ENCODE results near the gene SLC12A1. TPM values are rescaled to one million over a fixed set of nuclear protein-coding genes. Genes with fewer than 3 reads are reported as not detected.
"Not testable (repeated sequence)": the region's sequence is repeated elsewhere in the genome, so short reads cannot be mapped to it uniquely, and the experiment has no call there.

Gene SLC12A1
- total and polyA plus RNA-seq, 4 experiments from 2014 or later: not detected

DNA sequence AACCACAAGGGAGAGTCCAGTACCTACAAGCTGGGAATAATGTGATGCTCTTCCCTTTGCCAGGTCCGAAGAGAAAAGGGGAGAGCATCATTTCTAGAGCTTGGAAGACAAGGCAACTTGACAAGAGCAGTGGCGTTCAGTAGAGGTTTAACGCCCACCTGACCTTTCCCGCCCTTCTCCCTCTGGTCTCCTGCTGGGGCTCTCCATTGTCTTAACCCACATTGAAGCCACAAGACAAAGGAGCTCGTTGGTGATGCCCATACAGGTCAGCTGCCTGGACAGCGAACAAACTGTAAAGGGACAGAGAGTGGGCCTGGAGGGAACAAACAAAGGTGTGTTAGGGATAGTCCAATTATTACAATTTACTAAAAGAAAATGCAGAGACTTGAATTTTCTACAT, 112.0 kb downstream of the SLC12A1 start:
- H3K9me3 ChIP-seq (ENCODE audit: control insufficient read depth in 1 of 2, low read length in 2 of 2): no peaks in the 10 kb centered on the region
- DNase-seq: no peak
- no peaks in the 10 kb centered on the region for H3K4me1 ChIP-seq (ENCODE audit: insufficient read depth, low read length)
- Mint-ChIP-seq H3K27me3 (peaks cover 4 to 8% of the 10 kb centered on the region in 2 donors), H3K4me1 (no peaks in the 10 kb centered on the region), H3K27ac (no peak overlapping the region), H3K9me3 (no peaks in the 10 kb centered on the region), H3K36me3 (no peaks in the 10 kb centered on the region), H3K4me3 (no peak overlapping the region)
- no peak overlapping the region for H3K27ac ChIP-seq (ENCODE audit: low read depth, low read length)
- ChIA-PET POLR2A (ENCODE audit: partially characterized antibody) (no interaction called here), CTCF (ENCODE audit: partially characterized antibody) (no interaction called here)
- no peaks in the 10 kb centered on the region for H3K36me3 ChIP-seq (ENCODE audit: insufficient read depth, low read length)
- no peak overlapping the region for H3K4me3 ChIP-seq (ENCODE audit: low read length in 2 of 2)
- H3K27me3 ChIP-seq (ENCODE audit: insufficient read depth, low read length): no peaks in the 10 kb centered on the region
- intact Hi-C loops (cut with micrococcal nuclease): no loop called here

DNA sequence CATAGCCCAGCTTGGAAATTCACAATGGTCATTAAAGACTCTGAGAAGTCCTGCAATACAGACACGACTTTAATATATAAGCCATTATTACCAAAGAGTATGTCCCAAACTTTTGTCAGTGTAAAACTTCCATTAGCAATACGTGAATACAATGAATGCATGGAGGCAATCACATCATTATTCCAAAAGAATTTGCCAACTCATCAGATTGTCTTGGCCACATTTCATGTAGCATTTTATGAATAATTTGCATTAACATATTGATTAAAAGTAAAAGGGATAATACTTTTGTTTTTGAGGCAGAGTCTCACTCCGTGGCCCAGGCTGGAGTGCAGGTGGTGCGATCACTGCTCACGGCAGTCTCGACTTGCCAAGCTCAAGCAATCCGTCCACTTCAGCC, 117.2 kb downstream of the SLC12A1 start:
- Histone ChIP-seq H3K27ac (ENCODE audit: low read depth, low read length) (no peak overlapping the region), H3K4me3 (ENCODE audit: low read length in 2 of 2) (no peak overlapping the region), H3K27me3 (ENCODE audit: insufficient read depth, low read length) (no peaks in the 10 kb centered on the region), H3K36me3 (ENCODE audit: insufficient read depth, low read length) (no peaks in the 10 kb centered on the region), H3K4me1 (ENCODE audit: insufficient read depth, low read length) (no peaks in the 10 kb centered on the region), H3K9me3 (ENCODE audit: control insufficient read depth in 1 of 2, low read length in 2 of 2) (no peaks in the 10 kb centered on the region)
- no peaks in the 10 kb centered on the region for H3K9me3 Mint-ChIP-seq
- H3K27ac Mint-ChIP-seq: no peak overlapping the region
- no peaks in the 10 kb centered on the region for H3K27me3 Mint-ChIP-seq
- H3K36me3 Mint-ChIP-seq: no peaks in the 10 kb centered on the region
- H3K4me1 Mint-ChIP-seq: peaks cover 0 to 6% (median 4%) of the 10 kb centered on the region in 4 donors
- no peak for DNase-seq
- H3K4me3 Mint-ChIP-seq: no peak overlapping the region
- POLR2A ChIA-PET (ENCODE audit: partially characterized antibody): no interaction called here
- intact Hi-C loops (cut with micrococcal nuclease): no loop called here
- CTCF ChIA-PET (ENCODE audit: partially characterized antibody): no interaction called here

DNA sequence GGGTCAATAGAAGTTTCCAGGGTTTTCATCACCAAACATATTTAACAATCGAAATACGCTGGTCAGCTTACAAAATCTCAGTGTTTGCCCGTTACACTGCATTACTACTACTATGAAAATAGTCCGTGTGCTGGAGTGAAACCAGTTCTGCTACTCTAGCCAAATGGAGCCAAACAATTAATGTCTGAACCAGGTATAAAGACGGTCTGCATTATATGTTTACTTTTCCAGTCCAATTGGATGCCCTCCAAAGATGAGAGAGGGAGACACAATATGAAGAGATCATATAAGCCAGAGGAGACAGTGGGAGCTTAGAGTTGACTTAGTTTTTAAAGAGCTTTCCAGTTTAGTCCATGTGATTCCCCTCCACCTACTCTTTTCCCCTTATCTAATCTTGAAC, 118.8 kb downstream of the SLC12A1 start:
- intact Hi-C loops (cut with micrococcal nuclease): no loop called here
- POLR2A ChIA-PET (ENCODE audit: partially characterized antibody): no interaction called here
- Histone ChIP-seq H3K36me3 (ENCODE audit: insufficient read depth, low read length) (no peaks in the 10 kb centered on the region), H3K4me3 (ENCODE audit: low read length in 2 of 2) (no peak overlapping the region), H3K27ac (ENCODE audit: low read depth, low read length) (no peak overlapping the region), H3K27me3 (ENCODE audit: insufficient read depth, low read length) (no peaks in the 10 kb centered on the region), H3K4me1 (ENCODE audit: insufficient read depth, low read length) (peaks cover 3% of the 10 kb centered on the region), H3K9me3 (ENCODE audit: control insufficient read depth in 1 of 2, low read length in 2 of 2) (no peaks in the 10 kb centered on the region)
- no peak for DNase-seq
- H3K27me3 Mint-ChIP-seq: no peaks in the 10 kb centered on the region
- H3K36me3 Mint-ChIP-seq: no peaks in the 10 kb centered on the region
- H3K4me3 Mint-ChIP-seq: no peak overlapping the region
- CTCF ChIA-PET (ENCODE audit: partially characterized antibody): no interaction called here
- no peaks in the 10 kb centered on the region for H3K9me3 Mint-ChIP-seq
- no peak overlapping the region for H3K27ac Mint-ChIP-seq
- H3K4me1 Mint-ChIP-seq: peaks cover 0 to 11% (median 4%) of the 10 kb centered on the region in 4 donors

DNA sequence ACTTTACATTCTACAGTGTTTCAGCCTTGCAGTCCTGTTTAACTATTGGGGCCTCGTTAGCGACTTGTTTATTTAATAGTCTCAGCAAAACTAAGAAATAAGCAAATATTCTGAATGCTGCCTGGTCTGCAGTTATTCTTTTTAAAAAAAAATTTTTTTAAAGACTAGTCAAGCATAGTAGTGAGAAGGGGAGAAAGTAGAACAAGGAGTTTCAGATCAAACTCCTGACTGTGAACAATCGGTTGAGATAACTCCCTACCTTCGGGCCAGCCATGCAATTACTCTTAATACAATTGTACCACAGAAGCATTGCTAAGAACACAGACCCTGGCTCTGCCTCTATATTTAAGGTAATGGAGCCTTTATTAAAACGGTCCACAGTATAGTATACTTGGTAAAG, 119.3 kb downstream of the SLC12A1 start:
- Histone ChIP-seq H3K4me3 (ENCODE audit: low read length in 2 of 2) (no peak overlapping the region), H3K36me3 (ENCODE audit: insufficient read depth, low read length) (no peaks in the 10 kb centered on the region), H3K27ac (ENCODE audit: low read depth, low read length) (no peak overlapping the region), H3K9me3 (ENCODE audit: control insufficient read depth in 1 of 2, low read length in 2 of 2) (no peaks in the 10 kb centered on the region), H3K4me1 (ENCODE audit: insufficient read depth, low read length) (peaks cover 8% of the 10 kb centered on the region), H3K27me3 (ENCODE audit: insufficient read depth, low read length) (no peaks in the 10 kb centered on the region)
- H3K27me3 Mint-ChIP-seq: no peaks in the 10 kb centered on the region
- no peaks in the 10 kb centered on the region for H3K36me3 Mint-ChIP-seq
- CTCF ChIA-PET (ENCODE audit: partially characterized antibody): interaction anchor here (1.0 kb wide), 1 partner anchor 40 kb away, joined by 3 read pairs; no protein-coding TSS in a partner anchor
- POLR2A ChIA-PET (ENCODE audit: partially characterized antibody): no interaction called here
- H3K9me3 Mint-ChIP-seq: no peaks in the 10 kb centered on the region
- intact Hi-C loops (cut with micrococcal nuclease): no loop called here
- peaks cover 4 to 16% (median 9%) of the 10 kb centered on the region in 4 donors for H3K4me1 Mint-ChIP-seq
- no peak overlapping the region for H3K4me3 Mint-ChIP-seq
- no peak overlapping the region for H3K27ac Mint-ChIP-seq
- DNase-seq: no peak

DNA sequence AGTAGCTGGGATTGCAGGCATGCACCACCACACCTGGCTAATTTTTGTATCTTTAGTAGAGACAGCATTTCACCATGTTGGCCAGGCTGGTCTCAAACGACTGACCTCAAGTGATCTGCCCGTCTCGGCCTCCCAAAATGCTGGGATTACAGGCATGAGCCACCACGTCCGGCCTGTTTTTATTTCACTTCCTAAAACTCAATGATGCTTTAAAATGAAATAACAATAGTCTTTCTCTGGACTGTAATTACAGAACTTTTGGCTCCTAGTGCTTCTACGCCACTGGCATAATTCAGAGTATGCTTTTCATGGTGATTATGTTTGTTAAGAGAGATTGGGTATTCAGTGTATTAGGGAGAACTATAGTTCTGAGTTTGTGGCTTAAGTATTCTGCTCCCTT, 120.1 kb downstream of the SLC12A1 start:
- H3K4me3 Mint-ChIP-seq; H3K27me3 ChIP-seq (ENCODE audit: insufficient read depth, low read length); H3K9me3 Mint-ChIP-seq; H3K27me3 Mint-ChIP-seq; H3K36me3 ChIP-seq (ENCODE audit: insufficient read depth, low read length); H3K27ac ChIP-seq (ENCODE audit: low read depth, low read length); H3K36me3 Mint-ChIP-seq; intact Hi-C loops (cut with micrococcal nuclease); H3K27ac Mint-ChIP-seq; POLR2A ChIA-PET (ENCODE audit: partially characterized antibody); H3K9me3 ChIP-seq (ENCODE audit: control insufficient read depth in 1 of 2, low read length in 2 of 2); DNase-seq; H3K4me3 ChIP-seq (ENCODE audit: low read length in 2 of 2): not testable (repeated sequence)
- CTCF ChIA-PET (ENCODE audit: partially characterized antibody): interaction anchor here (1.0 kb wide), 1 partner anchor 41 kb away, joined by 3 read pairs; no protein-coding TSS in a partner anchor
- H3K4me1 ChIP-seq (ENCODE audit: insufficient read depth, low read length): peaks cover 10% of the 10 kb centered on the region
- H3K4me1 Mint-ChIP-seq: peaks cover 7 to 21% (median 13%) of the 10 kb centered on the region in 4 donors

DNA sequence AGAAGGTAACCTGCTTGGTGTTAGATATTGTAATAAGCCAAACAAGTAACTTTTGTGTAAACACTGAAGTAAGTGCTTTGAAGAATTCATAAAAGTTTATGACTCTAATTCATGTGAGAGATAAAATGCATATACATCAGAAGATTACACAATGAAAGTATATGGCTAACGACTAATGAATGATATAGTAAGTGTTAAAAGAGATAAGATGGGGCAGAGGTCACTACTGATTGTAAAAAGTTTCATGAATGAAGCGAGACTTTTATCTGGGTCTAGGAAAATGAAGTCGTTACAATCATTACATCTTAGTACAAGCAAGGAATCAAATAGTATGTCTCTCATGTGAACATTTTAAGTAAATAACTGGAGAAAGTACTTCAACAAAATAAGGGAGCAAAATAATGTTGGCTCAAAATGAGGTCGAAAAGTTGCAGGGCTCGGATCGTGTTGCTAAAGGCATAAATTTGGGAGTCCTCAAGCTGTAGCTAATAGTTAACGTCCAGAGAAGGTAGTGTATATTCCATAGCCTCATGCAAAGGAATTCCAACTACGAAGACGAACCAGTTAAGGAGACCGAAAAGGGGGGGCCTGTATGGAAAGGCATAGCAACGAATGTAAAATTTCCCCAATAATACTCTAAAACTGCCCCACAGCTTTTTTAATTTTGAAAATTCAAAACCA, 124.1 kb downstream of the SLC12A1 start:
- intact Hi-C loops (cut with micrococcal nuclease): loop anchor here (10.0 kb wide), 4 partner anchors 155 to 825 kb away; partner anchors contain the start of genes COPS2, EID1, MYEF2 and SECISBP2L
- Mint-ChIP-seq H3K27ac (peak overlapping the region; percentile 98 to 100 (median 99)), H3K36me3 (peaks cover 5 to 16% of the 10 kb centered on the region in 2 donors), H3K4me3 (peak overlapping the region; percentile 96 to 100 (median 100)), H3K4me1 (peaks cover 16 to 35% (median 27%) of the 10 kb centered on the region in 4 donors), H3K27me3 (no peaks in the 10 kb centered on the region), H3K9me3 (peaks cover 0 to 2% (median 0%) of the 10 kb centered on the region in 8 donors)
- H3K9me3 ChIP-seq (ENCODE audit: control insufficient read depth in 1 of 2, low read length in 2 of 2): no peaks in the 10 kb centered on the region
- no peaks in the 10 kb centered on the region for H3K27me3 ChIP-seq (ENCODE audit: insufficient read depth, low read length)
- H3K27ac ChIP-seq (ENCODE audit: low read depth, low read length): peak overlapping the region; percentile 89
- ChIA-PET POLR2A (ENCODE audit: partially characterized antibody) (interaction anchor here (0.7 to 2.9 kb wide), 3 partner anchors 10 to 825 kb away, joined by 3 to 13 read pairs (median 3); partner anchors contain the start of gene COPS2), CTCF (ENCODE audit: partially characterized antibody) (interaction anchor here (1.0 to 1.8 kb wide), 3 partner anchors 22 to 45 kb away, joined by 3 to 7 read pairs (median 5); no protein-coding TSS in a partner anchor)
- H3K36me3 ChIP-seq (ENCODE audit: insufficient read depth, low read length): peaks cover under 1% of the 10 kb centered on the region
- DNase-seq: no peak
- peaks cover 21% of the 10 kb centered on the region for H3K4me1 ChIP-seq (ENCODE audit: insufficient read depth, low read length)
- H3K4me3 ChIP-seq (ENCODE audit: low read length in 2 of 2): peak overlapping the region; percentile 55 to 84
